ENCODE measurements around the gene HOPX.

HOPX gene

DNA sequence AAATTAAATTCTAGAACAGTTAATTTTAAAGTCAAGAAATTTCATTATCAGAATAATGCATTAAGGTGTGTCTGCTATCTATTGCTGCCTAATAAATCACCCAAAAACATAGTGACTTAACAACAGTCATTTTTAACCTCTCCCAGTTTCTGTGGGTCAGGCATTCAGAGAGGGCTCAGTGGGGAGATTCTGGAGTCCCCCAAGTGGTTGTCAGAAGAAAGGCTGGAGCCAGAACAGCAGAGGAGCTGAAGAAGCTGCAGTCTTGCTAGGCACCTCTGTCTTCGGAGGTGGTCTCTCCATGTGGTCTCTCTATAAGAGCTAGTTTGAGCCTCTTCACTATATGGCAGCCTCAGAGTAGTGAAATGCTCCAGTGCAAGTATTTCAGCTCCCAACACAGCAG, 9.3 kb upstream of the HOPX start:
- TF ChIP-seq, protein P1, sequence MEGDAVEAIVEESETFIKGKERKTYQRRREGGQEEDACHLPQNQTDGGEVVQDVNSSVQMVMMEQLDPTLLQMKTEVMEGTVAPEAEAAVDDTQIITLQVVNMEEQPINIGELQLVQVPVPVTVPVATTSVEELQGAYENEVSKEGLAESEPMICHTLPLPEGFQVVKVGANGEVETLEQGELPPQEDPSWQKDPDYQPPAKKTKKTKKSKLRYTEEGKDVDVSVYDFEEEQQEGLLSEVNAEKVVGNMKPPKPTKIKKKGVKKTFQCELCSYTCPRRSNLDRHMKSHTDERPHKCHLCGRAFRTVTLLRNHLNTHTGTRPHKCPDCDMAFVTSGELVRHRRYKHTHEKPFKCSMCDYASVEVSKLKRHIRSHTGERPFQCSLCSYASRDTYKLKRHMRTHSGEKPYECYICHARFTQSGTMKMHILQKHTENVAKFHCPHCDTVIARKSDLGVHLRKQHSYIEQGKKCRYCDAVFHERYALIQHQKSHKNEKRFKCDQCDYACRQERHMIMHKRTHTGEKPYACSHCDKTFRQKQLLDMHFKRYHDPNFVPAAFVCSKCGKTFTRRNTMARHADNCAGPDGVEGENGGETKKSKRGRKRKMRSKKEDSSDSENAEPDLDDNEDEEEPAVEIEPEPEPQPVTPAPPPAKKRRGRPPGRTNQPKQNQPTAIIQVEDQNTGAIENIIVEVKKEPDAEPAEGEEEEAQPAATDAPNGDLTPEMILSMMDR (IDR thresholded peaks at IDR 0.05; ENCODE audit: control insufficient read depth, insufficient read depth, low read depth, low read length, missing control alignments) = no peak
- DNase-seq (ENCODE audit: low read depth) = no peak
- H3K4me3 ChIP-seq (ENCODE audit: control insufficient read depth, low read depth, low read length) = no peak overlapping the region

DNA sequence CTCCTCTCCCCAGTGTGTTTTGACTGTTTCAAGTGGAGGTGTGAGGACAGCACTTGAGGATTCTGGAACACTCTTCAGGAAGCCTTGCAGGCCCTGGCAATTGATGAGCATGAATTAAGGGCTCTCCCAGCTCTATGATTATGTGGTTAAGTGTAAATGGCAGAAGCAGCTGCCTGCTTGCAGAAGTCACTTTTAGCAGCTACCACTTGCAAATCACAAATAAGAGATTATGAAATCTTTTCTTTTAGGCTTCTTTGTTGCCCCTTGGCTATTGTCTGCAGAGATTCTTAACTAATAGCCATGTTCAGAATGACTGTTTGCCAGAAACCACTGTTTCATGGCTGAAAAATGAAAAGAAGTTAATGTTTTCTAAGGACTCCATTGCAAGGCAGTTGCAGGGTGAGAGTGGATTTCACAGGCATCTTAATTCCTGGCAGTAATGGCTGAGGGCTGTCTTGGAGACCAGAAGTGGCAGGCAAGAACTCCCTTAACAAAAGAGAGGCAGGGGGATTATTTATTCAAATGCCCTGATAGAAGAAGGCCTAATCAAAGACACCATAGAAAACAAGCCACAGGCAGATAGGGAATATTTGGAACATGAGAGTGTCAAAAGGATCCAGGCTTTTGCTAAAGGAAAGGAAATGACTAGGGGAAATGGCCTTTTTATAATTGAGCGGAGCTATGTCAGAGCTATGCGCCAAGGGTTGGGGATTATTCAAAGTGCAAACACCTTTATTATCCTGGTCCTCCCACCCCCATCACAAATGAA, 8.3 kb upstream of the HOPX start:
- TF ChIP-seq, protein P1 (IDR thresholded peaks at IDR 0.05; ENCODE audit: control insufficient read depth, insufficient read depth, low read depth, low read length, missing control alignments) = no peak
- DNase-seq (ENCODE audit: low read depth) = no peak
- H3K4me3 ChIP-seq (ENCODE audit: control insufficient read depth, low read depth, low read length) = no peak overlapping the region

DNA sequence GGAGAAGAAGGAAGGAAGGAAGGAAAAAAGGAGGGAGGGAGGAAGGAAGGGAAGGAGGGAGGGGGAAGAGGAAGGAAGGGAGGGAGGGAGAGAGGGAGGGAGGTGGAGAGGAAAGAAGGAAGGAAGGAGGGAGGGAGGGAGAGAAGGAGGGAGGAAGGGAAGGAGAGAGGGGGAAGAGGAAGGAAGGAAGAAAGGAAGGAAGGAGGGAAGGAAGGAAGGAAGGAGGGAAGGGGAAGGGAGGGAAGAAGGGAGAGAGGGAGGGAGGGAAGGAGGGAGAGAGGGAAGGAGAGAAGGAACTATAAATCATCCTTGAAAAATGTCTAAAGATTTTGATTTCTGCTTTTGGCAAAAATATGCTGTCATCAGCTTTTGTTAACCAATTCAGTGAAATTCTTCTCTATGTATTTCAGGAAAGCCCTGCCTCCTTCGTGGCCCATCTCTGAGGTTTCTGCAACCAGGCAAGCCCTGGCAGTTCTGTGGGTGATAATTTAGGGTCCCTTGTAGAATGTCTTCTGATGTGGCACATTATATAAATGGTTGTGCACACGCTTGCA, 7.1 kb upstream of the HOPX start:
- H3K4me3 ChIP-seq (ENCODE audit: control insufficient read depth, low read depth, low read length) = no peak overlapping the region

DNA sequence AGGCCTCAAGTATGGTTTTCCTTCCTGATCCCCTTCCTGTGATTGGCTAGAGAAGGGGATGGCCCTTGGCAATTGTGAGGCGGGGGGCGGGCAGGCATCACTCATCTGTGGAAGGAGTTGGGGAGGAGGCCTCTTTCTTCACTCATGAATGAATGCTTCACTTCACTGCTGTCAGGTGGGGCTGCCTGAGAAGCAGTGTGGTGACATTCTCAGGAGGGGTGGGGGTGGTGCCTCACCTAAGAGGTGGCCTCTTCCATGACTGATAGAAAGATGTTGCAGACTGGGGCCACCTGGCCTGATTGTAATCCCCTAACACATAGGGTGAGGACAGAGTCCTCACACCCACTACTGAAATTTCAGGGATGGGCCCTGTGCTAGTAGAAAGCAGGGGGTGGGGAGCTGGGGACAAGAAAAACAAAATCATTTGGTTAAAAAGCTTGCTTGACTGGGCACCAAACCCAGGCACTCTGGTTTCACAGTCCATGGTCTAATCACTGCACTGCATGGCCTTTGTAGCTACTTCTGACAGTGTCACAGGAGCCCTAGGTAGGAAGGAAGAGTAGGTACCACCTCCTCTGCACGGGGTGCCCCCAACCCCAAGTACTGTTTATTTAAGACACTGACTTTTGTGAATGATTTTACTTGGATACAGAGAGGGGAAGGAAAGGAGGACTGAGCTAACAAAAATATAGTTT, 5.6 kb upstream of the HOPX start:
- DNase-seq (ENCODE audit: low read depth) = no peak
- TF ChIP-seq, protein P1 (IDR thresholded peaks at IDR 0.05; ENCODE audit: control insufficient read depth, insufficient read depth, low read depth, low read length, missing control alignments) = no peak
- H3K4me3 ChIP-seq (ENCODE audit: control insufficient read depth, low read depth, low read length) = no peak overlapping the region

More for the DNA sequence above, 7.1 kb upstream of the HOPX start:
- no peak for DNase-seq (ENCODE audit: low read depth)
- TF ChIP-seq, protein P1 (IDR thresholded peaks at IDR 0.05; ENCODE audit: control insufficient read depth, insufficient read depth, low read depth, low read length, missing control alignments) = no peak

DNA sequence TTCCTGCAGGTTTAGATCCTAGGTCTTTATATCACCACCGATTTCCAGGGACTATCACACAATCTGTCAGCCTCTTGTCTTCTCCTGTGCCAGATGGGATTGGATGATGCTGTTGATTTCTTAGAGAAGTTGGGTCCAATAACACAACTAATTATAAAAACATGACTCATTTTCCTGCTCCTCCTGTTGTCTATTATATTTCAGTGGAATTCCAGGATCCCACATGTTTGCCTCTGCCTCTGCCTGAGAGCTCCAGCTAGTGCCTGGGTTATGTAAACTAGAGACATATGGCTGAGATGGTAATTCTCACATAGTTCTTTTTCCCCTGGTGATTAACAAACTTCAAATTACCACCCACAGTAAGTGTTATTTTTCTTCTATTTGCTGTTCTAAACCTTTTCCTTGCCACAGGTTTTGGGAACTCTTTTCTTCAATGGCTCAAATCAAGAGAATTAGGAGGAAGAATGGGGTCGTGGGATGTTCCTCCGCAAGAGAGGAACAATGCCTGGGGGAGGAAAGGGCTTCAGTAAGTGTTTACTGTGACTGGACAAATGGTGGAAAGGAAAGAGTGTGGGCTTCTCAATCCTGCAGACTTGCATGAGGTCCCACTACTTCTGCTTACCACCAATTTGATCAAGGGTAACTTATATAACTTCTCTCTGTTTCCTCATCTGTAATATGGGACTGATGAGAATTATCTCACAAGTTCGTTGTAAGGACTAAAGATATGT, 3.4 kb upstream of the HOPX start:
- TF ChIP-seq, protein P1 (IDR thresholded peaks at IDR 0.05; ENCODE audit: control insufficient read depth, insufficient read depth, low read depth, low read length, missing control alignments) = no peak
- no peak for DNase-seq (ENCODE audit: low read depth)
- no peak overlapping the region for H3K4me3 ChIP-seq (ENCODE audit: control insufficient read depth, low read depth, low read length)

DNA sequence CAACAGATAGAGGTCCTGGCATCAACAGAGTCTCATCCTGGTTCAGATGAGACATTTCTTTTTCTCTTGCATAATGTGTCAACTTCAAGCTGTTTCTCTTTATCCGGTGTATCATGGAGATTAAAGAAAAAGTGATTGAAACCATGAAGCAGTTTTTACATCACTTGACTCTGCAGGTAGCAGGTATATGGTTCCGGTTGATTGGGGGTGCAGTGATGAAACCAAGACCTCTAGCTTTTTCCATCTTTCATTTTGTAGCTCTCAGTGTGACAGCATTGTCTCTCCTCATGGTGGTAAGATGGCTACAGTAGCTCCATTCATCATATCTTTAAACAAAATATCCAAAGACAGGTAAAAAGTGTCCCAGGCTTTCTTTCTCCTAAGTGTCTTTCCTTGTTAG, 2.4 kb upstream of the HOPX start:
- no peak overlapping the region for H3K4me3 ChIP-seq (ENCODE audit: control insufficient read depth, low read depth, low read length)
- TF ChIP-seq, protein P1 (IDR thresholded peaks at IDR 0.05; ENCODE audit: control insufficient read depth, insufficient read depth, low read depth, low read length, missing control alignments) = no peak
- DNase-seq (ENCODE audit: low read depth) = no peak

Data from AG09309 (cell line).